ENCODE results near the gene DERL2.
"Not testable (repeated sequence)": the region's sequence is repeated elsewhere in the genome, so short reads cannot be mapped to it uniquely, and the experiment has no call there.

Gene DERL2

GRCh38 chr17:5444209-5444608 lies 41.8 kb downstream of the DERL2 start:
- in situ Hi-C loops (cut with MboI; ENCODE audit: low pct_unique_long_range_greater_than_20kb, low sequenced_read_pairs): no loop called here
- DNase-seq: no peak

- in situ Hi-C loops (cut with MboI; ENCODE audit: low pct_unique_long_range_greater_than_20kb, low sequenced_read_pairs): no loop called here
- no peak for DNase-seq
These were observed 42.2 kb downstream of the DERL2 start for GRCh38 chr17:5443728-5444127.

- no peak for DNase-seq
- in situ Hi-C loops (cut with MboI; ENCODE audit: low pct_unique_long_range_greater_than_20kb, low sequenced_read_pairs): no loop called here
These were observed 46.6 kb downstream of the DERL2 start for GRCh38 chr17:5439446-5439764.

GRCh38 chr17:5438716-5439445 lies 47.1 kb downstream of the DERL2 start, which contains the start of gene C1QBP:
TSS of gene C1QBP (minus strand) at chr17:5439155. CDS start at chr17:5439073, 82 bp downstream.
- in situ Hi-C loops (cut with MboI; ENCODE audit: low pct_unique_long_range_greater_than_20kb, low sequenced_read_pairs): no loop called here
- DNase-seq: peak; percentile 96

- no peak for DNase-seq
- in situ Hi-C loops (cut with MboI; ENCODE audit: low pct_unique_long_range_greater_than_20kb, low sequenced_read_pairs): no loop called here
These were observed 48.2 kb downstream of the DERL2 start for GRCh38 chr17:5437721-5438317.

- in situ Hi-C loops (cut with MboI; ENCODE audit: low pct_unique_long_range_greater_than_20kb, low sequenced_read_pairs); DNase-seq: not testable (repeated sequence)
These were observed 50.1 kb downstream of the DERL2 start for GRCh38 chr17:5435781-5436315.

GRCh38 chr17:5434984-5435383 lies 51.0 kb downstream of the DERL2 start:
- no peak for DNase-seq
- in situ Hi-C loops (cut with MboI; ENCODE audit: low pct_unique_long_range_greater_than_20kb, low sequenced_read_pairs): no loop called here

GRCh38 chr17:5431949-5432556 lies 53.9 kb downstream of the DERL2 start:
- DNase-seq: peak; percentile 8
- in situ Hi-C loops (cut with MboI; ENCODE audit: low pct_unique_long_range_greater_than_20kb, low sequenced_read_pairs): no loop called here

GRCh38 chr17:5431234-5431633 lies 54.7 kb downstream of the DERL2 start:
- in situ Hi-C loops (cut with MboI; ENCODE audit: low pct_unique_long_range_greater_than_20kb, low sequenced_read_pairs): not testable (repeated sequence)
- peak; percentile 18 for DNase-seq

GRCh38 chr17:5430413-5430999 lies 55.5 kb downstream of the DERL2 start:
- no peak for DNase-seq
- in situ Hi-C loops (cut with MboI; ENCODE audit: low pct_unique_long_range_greater_than_20kb, low sequenced_read_pairs): no loop called here

GRCh38 chr17:5429191-5429887 lies 56.6 kb downstream of the DERL2 start:
- DNase-seq: no peak
- in situ Hi-C loops (cut with MboI; ENCODE audit: low pct_unique_long_range_greater_than_20kb, low sequenced_read_pairs): no loop called here

GRCh38 chr17:5425826-5426225 lies 60.2 kb downstream of the DERL2 start:
- no peak for DNase-seq
- in situ Hi-C loops (cut with MboI; ENCODE audit: low pct_unique_long_range_greater_than_20kb, low sequenced_read_pairs): no loop called here

GRCh38 chr17:5424909-5425308 lies 61.1 kb downstream of the DERL2 start:
- in situ Hi-C loops (cut with MboI; ENCODE audit: low pct_unique_long_range_greater_than_20kb, low sequenced_read_pairs): no loop called here
- no peak for DNase-seq

GRCh38 chr17:5422505-5422904 lies 63.5 kb downstream of the DERL2 start:
- in situ Hi-C loops (cut with MboI; ENCODE audit: low pct_unique_long_range_greater_than_20kb, low sequenced_read_pairs): no loop called here
- DNase-seq: no peak
